ENCODE results near the gene TNXB. TPM values are rescaled to one million over a fixed set of nuclear protein-coding genes. Genes with fewer than 3 reads are reported as not detected.

The TNXB gene
- polyA plus RNA-seq, 2 of the 4 experiments (the other 2 are of a cell fraction): 0.80 to 1.7 TPM

DNA sequence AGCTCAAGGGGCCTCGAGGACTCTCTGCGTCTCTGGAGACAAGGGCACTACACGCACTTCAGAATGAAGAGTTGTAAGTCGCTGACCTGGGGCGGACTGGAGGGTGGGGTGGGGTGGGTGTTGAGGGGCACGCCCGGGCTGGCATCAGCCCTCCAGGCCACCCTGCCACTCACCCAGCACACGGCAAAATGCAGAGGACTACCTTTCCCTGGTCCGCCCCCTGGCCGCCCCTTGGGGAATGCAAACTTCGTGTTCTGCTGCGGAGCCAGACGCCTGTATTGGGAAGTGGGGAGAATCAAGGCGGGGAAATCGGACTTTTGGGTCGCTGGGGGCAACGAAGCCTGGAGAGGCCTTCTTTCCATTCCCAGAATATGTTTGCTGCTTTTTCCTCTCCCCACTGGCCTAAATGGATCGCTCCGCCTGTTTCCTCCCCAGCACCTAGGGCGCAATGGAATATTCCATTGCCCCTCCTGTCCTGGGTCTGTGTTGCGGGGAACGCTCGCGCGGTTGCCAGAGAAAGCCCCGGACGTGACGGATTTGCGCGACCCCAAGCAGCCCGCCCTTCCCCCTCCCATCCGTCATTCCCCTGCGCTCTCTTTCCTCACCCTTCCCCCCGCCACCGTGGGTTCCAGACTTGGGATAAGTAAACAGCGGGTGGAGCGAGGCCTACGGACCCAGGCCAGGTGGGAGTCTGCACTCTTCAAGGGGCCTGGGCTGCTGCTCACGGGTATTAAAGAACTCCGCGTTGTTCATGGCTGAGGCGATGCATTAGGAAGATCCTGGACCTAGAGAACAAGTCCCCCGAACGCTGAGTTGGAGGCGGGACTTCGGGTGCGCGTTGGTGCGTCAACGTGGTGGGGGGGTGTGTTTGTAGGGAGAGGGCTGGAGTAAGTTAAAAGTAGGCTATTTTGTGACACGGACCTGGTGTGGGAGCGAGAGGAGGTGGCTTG is 44.7 kb upstream of the TNXB start, which contains the start of gene PPT2:
TSS of gene PPT2 (plus strand) at position 578 of the 950 bp plus-strand sequence. CDS start 454 bp downstream, outside the sequence.
- WGBS (ENCODE audit: missing lambda C conversion rate): 5% methylated on average over 34 of the region's 52 CpGs
- FAIRE-seq: no peak

DNA sequence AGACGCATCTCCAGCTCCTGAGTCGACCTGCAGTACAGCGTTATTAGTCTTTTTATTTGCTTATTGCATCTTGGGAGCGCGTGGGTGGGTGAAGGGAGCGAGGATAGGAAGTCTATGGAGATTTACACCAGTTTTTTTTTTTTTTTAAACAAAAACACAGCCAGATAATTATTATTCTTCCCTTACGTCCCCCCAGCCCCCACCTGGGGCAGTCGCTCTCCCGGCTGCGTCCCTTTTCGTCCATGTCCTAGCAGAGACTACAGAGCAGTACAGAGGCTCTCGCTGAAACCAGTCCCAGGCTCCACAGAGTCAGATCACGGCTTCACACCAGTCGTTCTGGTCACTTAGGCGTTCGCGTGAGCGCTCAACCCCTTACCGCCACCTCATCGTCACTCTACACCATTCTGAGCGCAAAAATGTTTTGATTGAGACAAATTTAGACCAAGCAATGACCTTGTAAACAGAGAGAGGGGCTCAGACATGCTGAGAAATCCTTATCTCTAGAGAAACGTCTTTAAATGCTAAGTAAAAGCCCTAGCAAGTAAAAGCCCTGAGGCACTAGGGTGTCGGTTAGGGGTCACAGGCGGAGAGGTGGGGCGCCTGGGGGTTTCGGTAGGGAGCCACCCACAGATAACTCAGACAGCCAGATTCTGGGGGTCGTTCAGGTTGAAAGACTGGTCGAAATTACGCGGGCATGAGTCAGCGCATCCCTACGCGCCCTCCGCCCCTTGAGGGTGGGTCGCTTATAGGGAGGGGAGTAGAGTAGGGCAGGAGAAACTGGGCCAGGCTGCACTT is 43.8 kb upstream of the TNXB start:
- DNase-seq (ENCODE audit: low read depth in 1 of 2, low spot score in 1 of 2): no peak
- no peak for FAIRE-seq
- Histone ChIP-seq H3K4me2 (peak overlapping the region; percentile 86), H3K4me1 (peaks cover 14% of the 10 kb centered on the region; the same call in 2 of the 3 replicates), H3K27ac (peak overlapping the region; percentile 81 to 85), H3K9me3 (no peaks in the 10 kb centered on the region), H3K4me3 (peak overlapping the region; percentile 59)
- WGBS (ENCODE audit: missing lambda C conversion rate): 79% methylated on average over 30 of the region's 35 CpGs
- POLR2A ChIA-PET: interaction anchor here (1.0 kb wide), 1 partner anchor 66 kb away, joined by 3 read pairs; no protein-coding TSS in a partner anchor
- ATAC-seq: peak in 1 of 2 experiments; percentile 52; a peak in 1 of 6 replicates
- CTCF ChIA-PET: interaction anchor here (0.6 to 1.0 kb wide), 4 partner anchors 11 to 702 kb away, joined by 3 to 5 read pairs (median 3); no protein-coding TSS in a partner anchor
- no peak for TF ChIP-seq RFX5 (IDR thresholded peaks at IDR 0.05)
- no peak for TF ChIP-seq ZSCAN20 (CRISPR knock-in tag; IDR thresholded peaks at IDR 0.05)
- no peak for TF ChIP-seq FOSB (CRISPR knock-in tag; IDR thresholded peaks at IDR 0.05)
- TF ChIP-seq RNF2 (IDR thresholded peaks at IDR 0.05; ENCODE audit: borderline replicate concordance, low read depth): no peak
- TF ChIP-seq, protein P1, sequence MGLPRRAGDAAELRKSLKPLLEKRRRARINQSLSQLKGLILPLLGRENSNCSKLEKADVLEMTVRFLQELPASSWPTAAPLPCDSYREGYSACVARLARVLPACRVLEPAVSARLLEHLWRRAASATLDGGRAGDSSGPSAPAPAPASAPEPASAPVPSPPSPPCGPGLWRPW (IDR thresholded peaks at IDR 0.05): no peak
- no peak for TF ChIP-seq FOSL2 (IDR thresholded peaks at IDR 0.05)
- TF ChIP-seq FOSL2 (CRISPR knock-in tag; IDR thresholded peaks at IDR 0.05): no peak
- TF ChIP-seq HOXB5 (CRISPR knock-in tag; IDR thresholded peaks at IDR 0.05): no peak

More for the DNA sequence above, 44.7 kb upstream of the TNXB start, which contains the start of gene PPT2:
- ATAC-seq: peak; percentile 70 to 83
- H3K27ac ChIP-seq: peak within 1 kb of the TSS; percentile 81 to 85
- DNase-seq (ENCODE audit: low read depth in 1 of 2, low spot score in 1 of 2): peak; percentile 45 to 85
- peak within 1 kb of the TSS; percentile 59 for H3K4me3 ChIP-seq
- TF ChIP-seq CHD2 (IDR thresholded peaks at IDR 0.05; ENCODE audit: low read length, partially characterized antibody) (peak; percentile 63), POLR2AphosphoS2 (conservative IDR thresholded peaks at IDR 0.05; ENCODE audit: low read length) (no peak), HEYL (CRISPR knock-in tag; IDR thresholded peaks at IDR 0.05) (no peak), MYC (IDR thresholded peaks at IDR 0.05; ENCODE audit: borderline replicate concordance, low read length) (no peak), HOXB13 (CRISPR knock-in tag; IDR thresholded peaks at IDR 0.05; ENCODE audit: low read depth) (no peak), GATA3 (IDR thresholded peaks at IDR 0.05; ENCODE audit: borderline replicate concordance) (no peak), KDM5A (IDR thresholded peaks at IDR 0.05) (no peak), PHF8 (IDR thresholded peaks at IDR 0.05; ENCODE audit: borderline replicate concordance, low read depth) (no peak), NR3C1 (IDR thresholded peaks at IDR 0.05) (no peak), RNF2 (IDR thresholded peaks at IDR 0.05; ENCODE audit: borderline replicate concordance, low read depth) (no peak), KDM1A (IDR thresholded peaks at IDR 0.05; ENCODE audit: low read depth) (no peak), EHMT2 (IDR thresholded peaks at IDR 0.05; ENCODE audit: low read depth) (no peak), POLR2A (IDR thresholded peaks at IDR 0.05; ENCODE audit: low read length) (peak; percentile 13; the same call in 1 of the 2 replicates), HOXB5 (CRISPR knock-in tag; IDR thresholded peaks at IDR 0.05) (no peak), EP300 (IDR thresholded peaks at IDR 0.05) (no peak)
- TF ChIP-seq, protein P2, sequence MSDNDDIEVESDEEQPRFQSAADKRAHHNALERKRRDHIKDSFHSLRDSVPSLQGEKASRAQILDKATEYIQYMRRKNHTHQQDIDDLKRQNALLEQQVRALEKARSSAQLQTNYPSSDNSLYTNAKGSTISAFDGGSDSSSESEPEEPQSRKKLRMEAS (IDR thresholded peaks at IDR 0.05): 0 out of 2 replicates have a peak, but pooled peaks have one; percentile 1
- TF ChIP-seq, protein P3, sequence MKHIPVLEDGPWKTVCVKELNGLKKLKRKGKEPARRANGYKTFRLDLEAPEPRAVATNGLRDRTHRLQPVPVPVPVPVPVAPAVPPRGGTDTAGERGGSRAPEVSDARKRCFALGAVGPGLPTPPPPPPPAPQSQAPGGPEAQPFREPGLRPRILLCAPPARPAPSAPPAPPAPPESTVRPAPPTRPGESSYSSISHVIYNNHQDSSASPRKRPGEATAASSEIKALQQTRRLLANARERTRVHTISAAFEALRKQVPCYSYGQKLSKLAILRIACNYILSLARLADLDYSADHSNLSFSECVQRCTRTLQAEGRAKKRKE (CRISPR knock-in tag; IDR thresholded peaks at IDR 0.05; ENCODE audit: low read depth): no peak
- TF ChIP-seq, protein P4, sequence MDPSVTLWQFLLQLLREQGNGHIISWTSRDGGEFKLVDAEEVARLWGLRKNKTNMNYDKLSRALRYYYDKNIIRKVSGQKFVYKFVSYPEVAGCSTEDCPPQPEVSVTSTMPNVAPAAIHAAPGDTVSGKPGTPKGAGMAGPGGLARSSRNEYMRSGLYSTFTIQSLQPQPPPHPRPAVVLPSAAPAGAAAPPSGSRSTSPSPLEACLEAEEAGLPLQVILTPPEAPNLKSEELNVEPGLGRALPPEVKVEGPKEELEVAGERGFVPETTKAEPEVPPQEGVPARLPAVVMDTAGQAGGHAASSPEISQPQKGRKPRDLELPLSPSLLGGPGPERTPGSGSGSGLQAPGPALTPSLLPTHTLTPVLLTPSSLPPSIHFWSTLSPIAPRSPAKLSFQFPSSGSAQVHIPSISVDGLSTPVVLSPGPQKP (IDR thresholded peaks at IDR 0.05; ENCODE audit: low read depth, low read length): no peak
- H3K4me2 ChIP-seq: peak within 1 kb of the TSS; percentile 86
- CTCF ChIA-PET: interaction anchor here (0.6 to 1.9 kb wide), 12 partner anchors 10 to 245 kb away, joined by 3 to 18 read pairs (median 4); partner anchors contain the start of genes ATF6B, EGFL8, FKBPL and GPSM3
- POLR2A ChIA-PET: interaction anchor here (1.0 to 1.2 kb wide), 3 partner anchors 23 to 67 kb away, joined by 3 read pairs; no protein-coding TSS in a partner anchor
- peaks cover 14% of the 10 kb centered on the region; the same call in 2 of the 3 replicates for H3K4me1 ChIP-seq
- no peaks in the 10 kb centered on the region for H3K9me3 ChIP-seq
